Astrocyte of the cerebellum (primary cell): ENCODE data around the gene TMEM263.
A peak's percentile ranks its signal among the peaks of the same experiment; 100 is the strongest.

Experiments
- DNase-seq: peaks from one replicate; pipeline ENCODE4 v3.0.0-alpha.2; 2011; ENCODE audit warnings: low read depth
- H3K4me3 ChIP-seq: 2 replicates; pipeline ENCODE4 v1.5.1; 2011; ENCODE audit warnings: mild to moderate bottlenecking, low read depth, low read length, moderate library complexity
- CTCF ChIP-seq: IDR thresholded peaks from 2 replicates; pipeline ENCODE4 v1.5.1; 2012; ENCODE audit warnings: low read length, low read depth, moderate library complexity, mild to moderate bottlenecking; ENCODE audit errors: missing control alignments
- in situ Hi-C: cut with HindIII; loops from 2 replicates; pipeline ENCODE4 v1.10.0; 2017; ENCODE audit warnings: low sequenced_read_pairs

Gene TMEM263

GRCh38 chr12:106981788-106982187 lies 26.1 kb downstream of the TMEM263 start:
- TF ChIP-seq CTCF, result no peak
- no peak overlapping the region for H3K4me3 ChIP-seq
- no peak for DNase-seq
- in situ Hi-C loops, result no loop called here

- no peak for DNase-seq
- in situ Hi-C loops, result no loop called here
- TF ChIP-seq CTCF, result no peak
- H3K4me3 ChIP-seq, result no peak overlapping the region
Measured at GRCh38 chr12:106982229-106982628, 26.5 kb downstream of the TMEM263 start.

- H3K4me3 ChIP-seq, result no peak overlapping the region
- TF ChIP-seq CTCF, result no peak
- in situ Hi-C loops, result no loop called here
- no peak for DNase-seq
Measured at GRCh38 chr12:106984588-106985137, 29.0 kb downstream of the TMEM263 start.

GRCh38 chr12:106985479-106985878 lies 29.8 kb downstream of the TMEM263 start:
- DNase-seq, result no peak
- no peak for TF ChIP-seq CTCF
- in situ Hi-C loops, result no loop called here
- no peak overlapping the region for H3K4me3 ChIP-seq

GRCh38 chr12:106986135-106986534 lies 30.4 kb downstream of the TMEM263 start:
- H3K4me3 ChIP-seq, result peak overlapping the region; percentile 68
- no peak for DNase-seq
- in situ Hi-C loops, result no loop called here
- TF ChIP-seq CTCF, result no peak

- in situ Hi-C loops, result no loop called here
- peak; percentile 80 for DNase-seq
- TF ChIP-seq CTCF, result no peak
- peak within 1 kb of the TSS; percentile 68 for H3K4me3 ChIP-seq
Measured at GRCh38 chr12:106986625-106987389, 31.1 kb downstream of the TMEM263 start, which contains the start of gene MTERF2. Gene MTERF2 (minus strand): TSS chr12:106987146. CDS start chr12:106978714, 8,432 bp downstream.
